ENCODE results near the gene CNTN4. TPM values are rescaled to one million over a fixed set of nuclear protein-coding genes. Genes with fewer than 3 reads are reported as not detected.

Gene CNTN4
- total RNA-seq, 1 experiment from 2014 or later: 1.6 TPM

DNA sequence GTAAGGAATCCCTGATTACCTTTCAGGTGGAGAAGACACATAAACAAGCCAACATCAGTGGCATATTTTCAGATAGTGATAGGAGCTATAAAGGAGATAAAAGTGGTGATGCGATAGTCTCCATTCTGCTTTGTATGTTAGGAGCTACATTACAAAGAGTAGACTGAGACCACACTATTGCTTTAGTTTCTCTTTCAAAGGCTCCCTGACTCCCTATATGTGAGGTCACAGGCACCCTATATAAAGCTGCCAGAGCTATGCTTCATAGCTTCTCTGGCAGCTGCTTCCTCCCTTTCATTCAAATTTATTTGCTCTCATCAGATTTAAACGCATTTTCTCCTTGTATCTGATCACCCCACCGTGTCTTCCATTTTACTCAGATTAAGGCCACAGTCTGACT lies 544.9 kb downstream of the CNTN4 start:
- Histone ChIP-seq H3K9ac (ENCODE audit: extremely low read depth, insufficient read length, low read length) (no peak overlapping the region), H2BK12ac (ENCODE audit: insufficient read length, low read depth, low read length) (no peak overlapping the region), H4K91ac (ENCODE audit: insufficient read length, low read depth, low read length) (no peak overlapping the region), H3K23ac (ENCODE audit: insufficient read length, low read depth, low read length) (no peak overlapping the region), H3T11ph (ENCODE audit: low read length) (no peak overlapping the region), H2BK5ac (ENCODE audit: insufficient read length, low read length) (no peak overlapping the region), H4K8ac (replicated peaks; ENCODE audit: insufficient read length, low read depth, low read length) (no peak overlapping the region), H3K56ac (ENCODE audit: insufficient read length, low read depth, low read length) (no peak overlapping the region), H3K14ac (ENCODE audit: insufficient read depth, low read length) (no peak overlapping the region), H2AK5ac (ENCODE audit: insufficient read length, low read length) (no peak overlapping the region), H3K27me3 (ENCODE audit: insufficient read depth, low read length) (no peaks in the 10 kb centered on the region; the same call in 1 of the 2 replicates), H4K20me1 (ENCODE audit: control insufficient read depth, insufficient read depth, insufficient read length) (no peaks in the 10 kb centered on the region), H3K23me2 (ENCODE audit: insufficient read length, low read depth, low read length, poor library complexity, severe bottlenecking) (no peaks in the 10 kb centered on the region), H3K27ac (ENCODE audit: insufficient read length, low read depth, low read length) (no peak overlapping the region), H2BK20ac (ENCODE audit: low read depth, low read length, poor library complexity, severe bottlenecking) (no peak overlapping the region), H2BK15ac (ENCODE audit: low read depth, low read length) (no peak overlapping the region), H3K18ac (ENCODE audit: insufficient read length, low read depth, low read length) (no peak overlapping the region), H3K4me2 (ENCODE audit: insufficient read depth, insufficient read length, low read length) (no peak overlapping the region), H3K4me1 (ENCODE audit: insufficient read depth, low read length) (no peaks in the 10 kb centered on the region), H4K5ac (ENCODE audit: insufficient read length, low read depth, low read length) (no peak overlapping the region), H2BK120ac (ENCODE audit: low read depth, low read length, poor library complexity, severe bottlenecking) (no peak overlapping the region), H3K9me3 (ENCODE audit: control insufficient read depth, low read depth, low read length) (no peaks in the 10 kb centered on the region), H3K4ac (ENCODE audit: low read depth, low read length) (no peak overlapping the region), H3K79me2 (ENCODE audit: insufficient read depth, low read length) (no peaks in the 10 kb centered on the region), H3K79me1 (ENCODE audit: insufficient read depth, low read depth, low read length, poor library complexity, severe bottlenecking) (no peaks in the 10 kb centered on the region), H2AFZ (ENCODE audit: low read length) (no peak overlapping the region)
- no peak overlapping the region for H3K4me3 Mint-ChIP-seq
- no peaks in the 10 kb centered on the region for H3K27me3 Mint-ChIP-seq (ENCODE audit: low read depth)
- H3K36me3 Mint-ChIP-seq (ENCODE audit: insufficient read depth in 1 of 3, low read depth in 3 of 3): peaks cover 0 to 4% (median 3%) of the 10 kb centered on the region in 3 experiments; a peak in 3 of 7 replicates
- no CpG with 5 or more reads among the region's 3 CpGs for WGBS (ENCODE audit: extremely low coverage, insufficient read length, low lambda C conversion rate)
- no peak for DNase-seq
- H3K4me1 Mint-ChIP-seq: no peaks in the 10 kb centered on the region
- no peak for TF ChIP-seq CTCF (conservative IDR thresholded peaks at IDR 0.05)
- peaks cover 3% of the 10 kb centered on the region in 2 experiments; a peak in 4 of 5 replicates for H3K9me3 Mint-ChIP-seq
- H3K27ac Mint-ChIP-seq: no peak overlapping the region

Data from H9 (cell line).